ENCODE results near the gene CREM. TPM values are rescaled to one million over a fixed set of nuclear protein-coding genes. Genes with fewer than 3 reads are reported as not detected.

The CREM gene
- total and polyA plus RNA-seq, 10 of the 15 experiments (the other 5 are each of a cell fraction or from before 2014, with no cell fraction given): 51.3 to 115 (median 70.6) TPM

DNA sequence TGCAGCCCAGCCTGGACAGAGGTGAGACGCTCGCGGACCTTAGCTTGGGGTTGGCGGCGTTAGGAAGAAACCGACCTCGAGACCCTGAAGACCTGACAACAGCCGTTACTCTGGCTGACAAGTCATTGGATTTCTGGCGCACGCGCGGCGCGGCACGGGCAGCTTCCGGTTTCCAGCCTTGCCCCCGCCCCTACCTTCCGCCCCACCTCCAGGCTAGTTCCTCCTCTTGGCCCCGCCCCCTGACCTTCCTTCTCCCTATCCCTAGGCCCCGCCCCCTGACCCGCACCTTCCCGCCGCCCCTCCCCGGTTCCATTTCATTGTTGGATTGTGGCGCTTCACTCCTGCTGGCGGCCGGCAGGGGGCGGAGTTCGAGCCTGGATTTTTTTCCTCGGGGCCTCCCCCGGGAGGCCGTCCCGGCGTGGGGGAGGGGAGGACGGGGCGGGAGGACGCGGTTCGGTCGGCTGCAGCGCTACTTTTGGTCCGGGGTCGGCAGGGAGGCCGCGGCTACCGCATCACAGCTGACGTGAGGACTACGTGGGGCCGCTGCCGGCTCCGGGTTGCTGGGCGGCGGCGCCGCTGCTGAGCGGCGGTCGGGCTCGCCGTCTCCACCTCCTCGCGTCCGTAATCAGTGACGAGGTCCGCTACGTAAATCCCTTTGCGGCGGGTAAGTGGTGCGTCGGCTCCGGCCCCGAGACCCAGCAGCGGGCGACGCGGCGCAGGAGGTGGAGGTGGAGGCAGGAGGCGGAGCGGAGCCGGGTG is at the start of gene CREM (continued):
- TF ChIP-seq, protein P1, sequence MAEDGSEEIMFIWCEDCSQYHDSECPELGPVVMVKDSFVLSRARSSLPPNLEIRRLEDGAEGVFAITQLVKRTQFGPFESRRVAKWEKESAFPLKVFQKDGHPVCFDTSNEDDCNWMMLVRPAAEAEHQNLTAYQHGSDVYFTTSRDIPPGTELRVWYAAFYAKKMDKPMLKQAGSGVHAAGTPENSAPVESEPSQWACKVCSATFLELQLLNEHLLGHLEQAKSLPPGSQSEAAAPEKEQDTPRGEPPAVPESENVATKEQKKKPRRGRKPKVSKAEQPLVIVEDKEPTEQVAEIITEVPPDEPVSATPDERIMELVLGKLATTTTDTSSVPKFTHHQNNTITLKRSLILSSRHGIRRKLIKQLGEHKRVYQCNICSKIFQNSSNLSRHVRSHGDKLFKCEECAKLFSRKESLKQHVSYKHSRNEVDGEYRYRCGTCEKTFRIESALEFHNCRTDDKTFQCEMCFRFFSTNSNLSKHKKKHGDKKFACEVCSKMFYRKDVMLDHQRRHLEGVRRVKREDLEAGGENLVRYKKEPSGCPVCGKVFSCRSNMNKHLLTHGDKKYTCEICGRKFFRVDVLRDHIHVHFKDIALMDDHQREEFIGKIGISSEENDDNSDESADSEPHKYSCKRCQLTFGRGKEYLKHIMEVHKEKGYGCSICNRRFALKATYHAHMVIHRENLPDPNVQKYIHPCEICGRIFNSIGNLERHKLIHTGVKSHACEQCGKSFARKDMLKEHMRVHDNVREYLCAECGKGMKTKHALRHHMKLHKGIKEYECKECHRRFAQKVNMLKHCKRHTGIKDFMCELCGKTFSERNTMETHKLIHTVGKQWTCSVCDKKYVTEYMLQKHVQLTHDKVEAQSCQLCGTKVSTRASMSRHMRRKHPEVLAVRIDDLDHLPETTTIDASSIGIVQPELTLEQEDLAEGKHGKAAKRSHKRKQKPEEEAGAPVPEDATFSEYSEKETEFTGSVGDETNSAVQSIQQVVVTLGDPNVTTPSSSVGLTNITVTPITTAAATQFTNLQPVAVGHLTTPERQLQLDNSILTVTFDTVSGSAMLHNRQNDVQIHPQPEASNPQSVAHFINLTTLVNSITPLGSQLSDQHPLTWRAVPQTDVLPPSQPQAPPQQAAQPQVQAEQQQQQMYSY (CRISPR knock-in tag; IDR thresholded peaks at IDR 0.05): no peak
- TF ChIP-seq CHD2 (IDR thresholded peaks at IDR 0.05; ENCODE audit: borderline replicate concordance, low read depth, low read length) (peak; percentile 90), MEF2A (IDR thresholded peaks at IDR 0.05; ENCODE audit: insufficient read depth, low read depth, low read length) (peak; percentile 74; the same call in 1 of the 2 replicates), EGR1 (IDR thresholded peaks at IDR 0.05; ENCODE audit: borderline replicate concordance in 1 of 2, low read depth in 2 of 2, low read length in 2 of 2) (peak in 1 of 2 experiments; percentile 39; a peak in 1 of 3 replicates), STAT3 (IDR thresholded peaks at IDR 0.05; ENCODE audit: low read depth, low read length) (no peak), MTA2 (IDR thresholded peaks at IDR 0.05; ENCODE audit: low read depth) (peak; percentile 53; the same call in 1 of the 2 replicates), POU2F2 (IDR thresholded peaks at IDR 0.05; ENCODE audit: borderline replicate concordance, low read depth, low read length) (peak; percentile 78; the same call in 2 of the 3 replicates), PAX8 (IDR thresholded peaks at IDR 0.05) (no peak), BCL11A (IDR thresholded peaks at IDR 0.05; ENCODE audit: low read depth, low read length) (0 out of 2 replicates have a peak, but pooled peaks have one; percentile 30), TBL1XR1 (IDR thresholded peaks at IDR 0.05; ENCODE audit: low read depth, low read length) (0 out of 2 replicates have a peak, but pooled peaks have one; percentile 31), RELA (IDR thresholded peaks at IDR 0.05; ENCODE audit: borderline replicate concordance, partially characterized antibody) (no peak), KLF5 (IDR thresholded peaks at IDR 0.05; ENCODE audit: partially characterized antibody) (no peak), POLR2A (IDR thresholded peaks at IDR 0.05; ENCODE audit: low read depth, low read length) (peak; percentile 97), MYB (IDR thresholded peaks at IDR 0.05; ENCODE audit: borderline replicate concordance, low read depth, low read length) (0 out of 2 replicates have a peak, but pooled peaks have one; percentile 9), HDGF (IDR thresholded peaks at IDR 0.05) (no peak)
- TF ChIP-seq, protein P2, sequence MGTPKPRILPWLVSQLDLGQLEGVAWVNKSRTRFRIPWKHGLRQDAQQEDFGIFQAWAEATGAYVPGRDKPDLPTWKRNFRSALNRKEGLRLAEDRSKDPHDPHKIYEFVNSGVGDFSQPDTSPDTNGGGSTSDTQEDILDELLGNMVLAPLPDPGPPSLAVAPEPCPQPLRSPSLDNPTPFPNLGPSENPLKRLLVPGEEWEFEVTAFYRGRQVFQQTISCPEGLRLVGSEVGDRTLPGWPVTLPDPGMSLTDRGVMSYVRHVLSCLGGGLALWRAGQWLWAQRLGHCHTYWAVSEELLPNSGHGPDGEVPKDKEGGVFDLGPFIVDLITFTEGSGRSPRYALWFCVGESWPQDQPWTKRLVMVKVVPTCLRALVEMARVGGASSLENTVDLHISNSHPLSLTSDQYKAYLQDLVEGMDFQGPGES (IDR thresholded peaks at IDR 0.05): no peak
- TF ChIP-seq, protein P3, sequence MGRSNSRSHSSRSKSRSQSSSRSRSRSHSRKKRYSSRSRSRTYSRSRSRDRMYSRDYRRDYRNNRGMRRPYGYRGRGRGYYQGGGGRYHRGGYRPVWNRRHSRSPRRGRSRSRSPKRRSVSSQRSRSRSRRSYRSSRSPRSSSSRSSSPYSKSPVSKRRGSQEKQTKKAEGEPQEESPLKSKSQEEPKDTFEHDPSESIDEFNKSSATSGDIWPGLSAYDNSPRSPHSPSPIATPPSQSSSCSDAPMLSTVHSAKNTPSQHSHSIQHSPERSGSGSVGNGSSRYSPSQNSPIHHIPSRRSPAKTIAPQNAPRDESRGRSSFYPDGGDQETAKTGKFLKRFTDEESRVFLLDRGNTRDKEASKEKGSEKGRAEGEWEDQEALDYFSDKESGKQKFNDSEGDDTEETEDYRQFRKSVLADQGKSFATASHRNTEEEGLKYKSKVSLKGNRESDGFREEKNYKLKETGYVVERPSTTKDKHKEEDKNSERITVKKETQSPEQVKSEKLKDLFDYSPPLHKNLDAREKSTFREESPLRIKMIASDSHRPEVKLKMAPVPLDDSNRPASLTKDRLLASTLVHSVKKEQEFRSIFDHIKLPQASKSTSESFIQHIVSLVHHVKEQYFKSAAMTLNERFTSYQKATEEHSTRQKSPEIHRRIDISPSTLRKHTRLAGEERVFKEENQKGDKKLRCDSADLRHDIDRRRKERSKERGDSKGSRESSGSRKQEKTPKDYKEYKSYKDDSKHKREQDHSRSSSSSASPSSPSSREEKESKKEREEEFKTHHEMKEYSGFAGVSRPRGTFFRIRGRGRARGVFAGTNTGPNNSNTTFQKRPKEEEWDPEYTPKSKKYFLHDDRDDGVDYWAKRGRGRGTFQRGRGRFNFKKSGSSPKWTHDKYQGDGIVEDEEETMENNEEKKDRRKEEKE (IDR thresholded peaks at IDR 0.05): no peak
- TF ChIP-seq, protein P4, sequence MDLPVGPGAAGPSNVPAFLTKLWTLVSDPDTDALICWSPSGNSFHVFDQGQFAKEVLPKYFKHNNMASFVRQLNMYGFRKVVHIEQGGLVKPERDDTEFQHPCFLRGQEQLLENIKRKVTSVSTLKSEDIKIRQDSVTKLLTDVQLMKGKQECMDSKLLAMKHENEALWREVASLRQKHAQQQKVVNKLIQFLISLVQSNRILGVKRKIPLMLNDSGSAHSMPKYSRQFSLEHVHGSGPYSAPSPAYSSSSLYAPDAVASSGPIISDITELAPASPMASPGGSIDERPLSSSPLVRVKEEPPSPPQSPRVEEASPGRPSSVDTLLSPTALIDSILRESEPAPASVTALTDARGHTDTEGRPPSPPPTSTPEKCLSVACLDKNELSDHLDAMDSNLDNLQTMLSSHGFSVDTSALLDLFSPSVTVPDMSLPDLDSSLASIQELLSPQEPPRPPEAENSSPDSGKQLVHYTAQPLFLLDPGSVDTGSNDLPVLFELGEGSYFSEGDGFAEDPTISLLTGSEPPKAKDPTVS (IDR thresholded peaks at IDR 0.05; ENCODE audit: low read depth, low read length): no peak

Data from GM12878 (cell line).